Keratinocyte (primary cell): ENCODE measurements around the gene ITGB3. TPM values are rescaled to one million over a fixed set of nuclear protein-coding genes. Genes with fewer than 3 reads are reported as not detected.

Experiments used
- DNase-seq: peaks from one replicate; pipeline ENCODE4 v3.0.0-alpha.2; 2011; ENCODE audit warnings: low read depth, missing footprints, low spot score
- FAIRE-seq: peaks from 2 replicates; lab custom pipeline; 2011; peaks lifted over from hg19 to GRCh38; lab: Jason Lieb, UNC
- H2AFZ ChIP-seq: 2 replicates; pipeline ENCODE4 v1.6.0; 2012; ENCODE audit warnings: low read length, control low read depth, inconsistent platforms; ENCODE audit not compliant: control insufficient read depth
- H3K27ac ChIP-seq: 2 replicates; pipeline ENCODE4 v1.5.1; 2011; ENCODE audit warnings: low read length; ENCODE audit not compliant: control insufficient read depth, insufficient read depth
- H3K27me3 ChIP-seq: 3 replicates; pipeline ENCODE4 v1.6.0; 2011; ENCODE audit warnings: low read length; ENCODE audit not compliant: control insufficient read depth, insufficient read depth; ENCODE audit errors: extremely low read depth
- H3K36me3 ChIP-seq, 2 experiments: 2 replicates in 1 of 2; 3 replicates in 1 of 2; pipeline ENCODE4 v1.5.1; 2011; ENCODE audit warnings: low read length in 2 of 2, mild to moderate bottlenecking in 1 of 2; ENCODE audit not compliant: control insufficient read depth in 2 of 2, insufficient read depth in 2 of 2; ENCODE audit errors: extremely low read depth in 1 of 2
- H3K4me1 ChIP-seq: 3 replicates; pipeline ENCODE4 v1.5.1; 2011; ENCODE audit warnings: low read length; ENCODE audit not compliant: control insufficient read depth, insufficient read depth; ENCODE audit errors: extremely low read depth
- H3K4me2 ChIP-seq: 3 replicates; pipeline ENCODE4 v1.6.0; 2011; ENCODE audit warnings: low read depth, low read length; ENCODE audit not compliant: control insufficient read depth, insufficient read depth; ENCODE audit errors: extremely low read depth
- H3K4me3 ChIP-seq, 3 experiments: fragments of 200-600 bp in 1 of 3; sonication (generic) in 1 of 3; 2 replicates in 2 of 3; 3 replicates in 1 of 3; pipeline ENCODE4 v1.5.1; 2011 to 2016; ENCODE audit warnings: low read length in 3 of 3, mild to moderate bottlenecking in 3 of 3, control low read depth in 2 of 3, inconsistent platforms in 1 of 3, low read depth in 1 of 3, mixed read lengths in 1 of 3, mixed run types in 1 of 3, moderate library complexity in 1 of 3; ENCODE audit not compliant: control insufficient read depth in 2 of 3, insufficient read depth in 2 of 3; ENCODE audit errors: extremely low read depth in 1 of 3
- H3K79me2 ChIP-seq: 2 replicates; pipeline ENCODE4 v1.6.0; 2012; ENCODE audit warnings: low read length; ENCODE audit not compliant: control insufficient read depth, insufficient read depth
- H3K9ac ChIP-seq: 3 replicates; pipeline ENCODE4 v1.6.0; 2011; ENCODE audit warnings: low read length; ENCODE audit not compliant: control insufficient read depth, insufficient read depth; ENCODE audit errors: extremely low read depth
- H3K9me1 ChIP-seq: 3 replicates; pipeline ENCODE4 v1.6.0; 2011; ENCODE audit warnings: low read length; ENCODE audit not compliant: control insufficient read depth, insufficient read depth; ENCODE audit errors: extremely low read depth
- H3K9me3 ChIP-seq: 2 replicates; pipeline ENCODE4 v1.5.1; 2012; ENCODE audit warnings: low read depth, low read length; ENCODE audit not compliant: control insufficient read depth
- H4K20me1 ChIP-seq: 3 replicates; pipeline ENCODE4 v1.6.0; 2011; ENCODE audit warnings: low read length; ENCODE audit not compliant: control insufficient read depth, insufficient read depth; ENCODE audit errors: extremely low read depth
- CTCF ChIP-seq, 3 experiments: IDR thresholded peaks in 1 of 3; conservative IDR thresholded peaks in 1 of 3; optimal IDR thresholded peaks in 1 of 3; 2 replicates in 2 of 3; 3 replicates in 1 of 3; pipeline versions ENCODE3 to v1.5.1; 2011; ENCODE audit warnings: low read length in 3 of 3, mild to moderate bottlenecking in 3 of 3, moderate library complexity in 2 of 3, control low read depth in 1 of 3, inconsistent platforms in 1 of 3; ENCODE audit not compliant: insufficient read depth in 2 of 3; ENCODE audit errors: extremely low read depth in 1 of 3
- EZH2 ChIP-seq: IDR thresholded peaks from one replicate; pipeline ENCODE4 v1.6.1; 2012; ENCODE audit warnings: inconsistent platforms, mild to moderate bottlenecking, low read length, moderate library complexity
- dilution Hi-C: fragments of 300-500 bp; cut with MboI; formaldehyde crosslinking; loops from one replicate; pipeline ENCODE4 v1.7.0; 2020; ENCODE audit warnings: low sequenced_read_pairs; ENCODE audit not compliant: extremely low pct_ligation_motif_present
- polyA plus RNA-seq, 5 experiments: library from polyadenylated mRNA; depleted of rRNA in 3 of 5; stranded (reverse) in 3 of 5; stranded (forward) in 1 of 5; unstranded in 1 of 5; fragments of >200 nt; gene quantifications; 1 replicate in 1 of 5; 2 replicates in 3 of 5; 3 replicates in 1 of 5; pipeline versions ENCODE4 v1.2.1 to v1.2.3, GENCODE V29; 2011 to 2012; ENCODE audit warnings: missing spikeins in 2 of 5, low read depth in 1 of 5, low replicate concordance in 1 of 5

Gene ITGB3
- polyA plus RNA-seq, 1 donor (not counting 4 experiments of a cell fraction or from before 2014, with no cell fraction given), result not detected

GRCh38 chr17:47238321-47239010, 15.2 kb upstream of the ITGB3 start:
- Histone ChIP-seq H3K9me1 (no peaks in the 10 kb centered on the region), H3K4me3 (no peak overlapping the region), H3K79me2 (no peaks in the 10 kb centered on the region), H4K20me1 (no peaks in the 10 kb centered on the region), H3K27ac (no peak overlapping the region), H2AFZ (no peak overlapping the region), H3K4me2 (no peak overlapping the region), H3K36me3 (no peaks in the 10 kb centered on the region), H3K9me3 (peaks cover 3% of the 10 kb centered on the region), H3K4me1 (peaks cover 16% of the 10 kb centered on the region), H3K9ac (no peak overlapping the region), H3K27me3 (peaks cover 3% of the 10 kb centered on the region)
- dilution Hi-C loops, result no loop called here
- FAIRE-seq (no peak), DNase-seq (no peak)
- TF ChIP-seq EZH2 (no peak), CTCF (optimal IDR thresholded peaks at IDR 0.05 in 1 of 3, IDR thresholded peaks at IDR 0.05 in 1 of 3, conservative IDR thresholded peaks at IDR 0.05 in 1 of 3; ENCODE audit: extremely low read depth in 1 of 3, insufficient read depth in 2 of 3, low read length in 3 of 3) (no peak)

- Histone ChIP-seq H3K4me3 (no peak overlapping the region), H3K9me3 (peaks cover 3% of the 10 kb centered on the region), H3K36me3 (no peaks in the 10 kb centered on the region), H4K20me1 (no peaks in the 10 kb centered on the region), H3K79me2 (no peaks in the 10 kb centered on the region), H3K27me3 (peaks cover 3% of the 10 kb centered on the region), H3K27ac (no peak overlapping the region), H3K4me1 (peaks cover 16% of the 10 kb centered on the region), H3K9me1 (no peaks in the 10 kb centered on the region), H3K4me2 (no peak overlapping the region), H2AFZ (peak overlapping the region; percentile 55), H3K9ac (no peak overlapping the region)
- dilution Hi-C loops, result no loop called here
- no peak for DNase-seq
- no peak for TF ChIP-seq CTCF (optimal IDR thresholded peaks at IDR 0.05 in 1 of 3, IDR thresholded peaks at IDR 0.05 in 1 of 3, conservative IDR thresholded peaks at IDR 0.05 in 1 of 3; ENCODE audit: extremely low read depth in 1 of 3, insufficient read depth in 2 of 3, low read length in 3 of 3)
- TF ChIP-seq EZH2, result no peak
- no peak for FAIRE-seq
Measured at GRCh38 chr17:47239619-47239966, 14.0 kb upstream of the ITGB3 start.
